CD4-positive, alpha-beta T cell treated with Interleukin-4 for 4 hours (primary cell): ENCODE data around the gene CD36.
A peak's percentile ranks its signal among the peaks of the same experiment; 100 is the strongest.
"Not testable (repeated sequence)": the region's sequence is repeated elsewhere in the genome, so short reads cannot be mapped to it uniquely, and the experiment has no call there.

Experiments
- DNase-seq: peaks from one replicate; pipeline ENCODE4 v3.0.0-alpha.2; 2020

CD36 gene

DNA sequence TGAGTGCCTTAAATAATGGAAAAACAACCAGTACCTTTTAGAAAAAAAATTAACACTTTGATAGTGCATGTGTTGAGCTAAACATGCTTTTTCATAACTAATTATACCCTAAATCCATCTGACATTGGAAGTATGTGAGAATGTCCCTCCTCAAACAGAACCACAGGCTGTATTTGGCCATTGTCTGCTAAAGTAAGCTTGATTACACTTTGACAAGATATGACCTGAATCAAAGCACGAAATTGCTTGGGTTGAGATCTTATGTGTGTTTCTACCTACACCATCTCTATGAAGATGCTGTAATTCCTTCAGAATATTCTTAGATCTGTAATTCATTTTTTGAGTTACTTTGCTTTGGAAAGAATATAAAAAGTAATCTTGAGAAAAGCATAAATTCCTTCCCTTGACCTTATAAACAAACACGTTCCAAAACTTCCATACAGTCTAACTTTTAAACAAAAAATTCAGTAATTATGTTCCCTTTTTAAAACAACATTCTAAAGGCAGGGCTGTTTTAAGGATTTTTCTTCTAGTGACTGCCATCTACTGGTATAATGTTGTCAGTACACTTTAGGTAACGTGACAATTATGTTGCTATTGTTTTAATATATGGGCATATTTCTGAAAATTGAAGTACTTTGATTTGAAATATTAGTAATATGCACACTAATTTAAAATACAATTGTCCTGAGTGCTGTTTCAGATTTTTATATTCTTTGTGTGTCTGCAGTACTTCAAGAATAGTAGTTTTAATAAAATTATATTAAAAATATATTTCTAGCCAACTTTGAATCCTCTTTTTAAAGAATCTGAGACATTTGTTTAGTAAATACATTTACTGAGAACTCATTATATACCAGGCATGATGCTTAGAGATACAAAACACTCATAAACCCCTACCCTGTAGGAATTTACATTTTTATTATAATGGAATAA, 20.9 kb downstream of the CD36 start:
- no peak for DNase-seq

DNA sequence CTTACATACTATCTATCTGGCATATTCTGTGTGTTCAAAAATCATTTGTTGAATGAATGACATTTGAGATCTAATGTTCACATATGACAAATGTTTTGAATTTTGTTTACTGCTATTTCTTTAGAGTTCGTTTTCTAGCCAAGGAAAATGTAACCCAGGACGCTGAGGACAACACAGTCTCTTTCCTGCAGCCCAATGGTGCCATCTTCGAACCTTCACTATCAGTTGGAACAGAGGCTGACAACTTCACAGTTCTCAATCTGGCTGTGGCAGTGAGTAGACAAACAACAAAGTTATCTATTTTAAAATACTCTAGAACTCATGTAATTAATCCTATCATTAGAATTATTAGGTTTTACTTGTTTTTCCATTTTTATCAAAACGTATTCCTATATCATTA, 22.5 kb downstream of the CD36 start:
- DNase-seq: no peak

DNA sequence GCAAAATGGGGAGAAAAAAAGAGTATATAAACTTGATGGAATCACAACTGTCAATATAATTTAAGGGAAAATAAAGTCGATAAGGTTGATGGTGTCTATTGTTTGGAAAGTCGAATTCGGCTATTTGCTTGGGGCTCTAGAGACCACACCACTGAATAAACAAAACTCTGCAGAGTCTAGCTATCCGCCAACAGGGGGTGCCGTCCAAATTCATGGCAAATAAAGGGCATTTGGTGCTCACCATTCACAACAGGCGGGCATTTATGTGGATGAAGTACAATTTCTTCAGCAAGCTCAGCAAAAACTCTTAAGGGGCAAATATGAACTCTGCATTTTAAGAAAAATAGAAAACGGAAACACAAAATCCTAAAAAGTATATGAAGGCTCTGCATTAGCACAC, 23.3 kb downstream of the CD36 start:
- DNase-seq: no peak

DNA sequence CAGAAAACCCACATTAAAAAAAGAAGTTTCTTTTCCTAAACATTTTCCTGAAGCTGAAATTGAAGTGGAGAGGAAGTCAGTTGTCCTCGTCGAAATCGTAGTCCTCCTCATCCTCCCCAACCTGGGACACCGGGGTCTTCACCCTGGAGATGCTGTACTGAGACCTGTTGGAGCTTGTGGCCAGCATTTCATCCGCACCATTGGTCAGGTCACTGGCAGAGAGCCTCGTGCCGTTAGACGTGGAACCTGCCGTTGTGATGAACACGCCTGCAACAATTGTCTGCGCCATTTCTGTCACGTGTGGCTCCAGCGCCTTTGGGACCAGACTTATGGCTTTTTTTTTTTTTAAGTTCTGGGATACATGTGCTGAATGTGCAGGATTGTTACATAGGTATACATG, 23.8 kb downstream of the CD36 start:
- no peak for DNase-seq

DNA sequence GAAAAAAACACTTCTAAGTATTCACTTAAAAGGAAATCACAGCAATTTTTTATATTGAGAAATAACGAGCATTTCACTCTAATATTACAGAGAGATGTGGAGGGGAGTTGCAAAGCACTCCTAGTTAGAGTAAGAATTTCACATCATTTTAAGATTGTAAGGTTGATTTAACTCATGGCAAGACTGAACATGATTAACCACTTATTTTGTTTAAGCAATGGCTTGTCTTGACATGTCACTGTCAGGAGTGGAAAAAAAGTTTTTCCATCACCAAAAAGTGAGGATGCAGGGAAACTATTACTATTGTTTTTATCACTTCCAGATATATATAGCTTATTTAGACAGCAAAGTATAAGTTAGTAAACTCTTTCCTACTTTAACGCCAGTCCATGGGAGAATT, 27.1 kb downstream of the CD36 start:
- no peak for DNase-seq

DNA sequence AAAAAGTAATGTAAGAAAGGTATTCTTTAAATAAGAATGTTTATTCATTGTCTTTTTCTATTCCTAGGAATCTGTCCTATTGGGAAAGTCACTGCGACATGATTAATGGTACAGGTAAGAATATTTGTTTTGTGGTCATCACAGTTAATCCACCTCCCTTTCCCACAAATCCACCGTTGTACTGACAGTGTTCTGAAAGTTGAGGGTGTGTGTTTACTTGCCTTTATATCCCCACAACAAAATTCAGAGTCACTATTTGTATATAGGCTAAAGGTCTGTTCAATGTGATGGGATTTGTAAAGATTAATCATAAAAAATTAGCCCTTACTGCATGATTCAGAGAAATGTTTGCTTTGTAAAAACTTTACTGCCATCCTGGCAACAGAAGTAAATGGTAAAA, 27.9 kb downstream of the CD36 start:
- no peak for DNase-seq

DNA sequence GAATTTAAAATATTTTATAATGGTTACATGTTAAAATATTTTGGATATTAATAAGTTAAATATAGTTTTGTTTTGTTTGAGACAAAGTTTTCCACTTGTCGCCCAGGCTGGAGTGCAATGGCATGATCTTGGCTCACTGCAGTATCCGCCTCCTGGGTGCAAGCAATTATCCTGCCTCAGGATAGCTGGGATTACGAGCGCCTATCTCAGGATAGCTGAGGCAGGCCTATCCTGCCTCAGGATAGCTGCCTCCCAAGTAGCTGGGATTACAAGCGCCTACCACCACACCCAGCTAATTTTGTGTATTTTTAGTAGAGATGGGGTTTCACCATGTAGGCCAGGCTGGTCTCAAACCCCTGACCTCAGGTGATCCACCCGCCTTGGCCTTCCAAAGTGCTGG, 30.9 kb downstream of the CD36 start:
- DNase-seq: not testable (repeated sequence)

DNA sequence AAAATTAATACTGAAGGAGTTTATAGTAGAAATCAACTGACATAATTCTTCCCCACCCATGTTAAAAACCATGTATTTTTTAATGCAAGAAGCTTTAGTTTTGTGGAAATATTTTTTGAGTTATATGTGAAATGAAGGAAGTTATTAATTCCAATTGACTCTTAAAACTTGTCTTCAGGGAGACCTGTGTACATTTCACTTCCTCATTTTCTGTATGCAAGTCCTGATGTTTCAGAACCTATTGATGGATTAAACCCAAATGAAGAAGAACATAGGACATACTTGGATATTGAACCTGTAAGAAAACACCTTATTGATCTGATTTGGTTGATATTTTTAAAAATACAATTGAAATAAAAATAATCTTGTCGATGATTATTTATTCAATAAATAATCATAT, 33.3 kb downstream of the CD36 start:
- DNase-seq: no peak

DNA sequence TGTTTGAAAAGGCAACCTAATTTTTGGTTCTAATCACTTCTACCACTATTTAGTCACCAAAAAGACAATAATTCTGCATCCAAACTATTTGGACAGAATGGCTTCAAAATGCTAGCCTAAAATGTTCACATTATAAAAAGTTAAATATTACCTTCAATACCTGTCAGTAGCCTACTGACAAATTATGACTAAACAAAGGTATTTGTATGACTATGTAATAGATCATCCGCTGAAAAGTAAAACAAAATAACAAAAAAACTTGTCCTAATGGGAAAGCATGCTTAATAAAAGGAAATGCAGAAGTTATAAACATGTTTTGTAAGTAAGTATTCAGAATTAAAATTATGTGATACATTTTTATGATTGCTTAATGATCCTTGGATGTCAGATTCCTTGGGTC, 36.6 kb downstream of the CD36 start:
- no peak for DNase-seq

DNA sequence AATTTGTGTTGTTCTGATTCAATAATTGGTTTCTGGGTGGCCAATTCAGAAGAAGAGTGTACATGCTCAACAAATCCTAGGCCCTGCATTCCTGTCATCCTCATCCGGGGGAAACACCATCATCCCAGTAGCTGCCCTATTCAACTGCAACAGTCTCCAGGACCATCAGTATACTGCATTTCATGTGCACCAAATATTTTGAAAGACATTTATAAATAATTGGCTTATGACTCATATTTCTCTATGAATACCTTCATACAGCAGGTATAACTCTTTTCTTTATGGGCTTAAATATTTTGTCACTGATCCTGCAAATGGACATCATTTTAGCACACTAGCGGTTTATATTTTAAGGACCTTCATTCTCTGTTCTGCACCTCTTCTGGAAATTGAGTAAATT, 38.0 kb downstream of the CD36 start:
- DNase-seq: no peak

DNA sequence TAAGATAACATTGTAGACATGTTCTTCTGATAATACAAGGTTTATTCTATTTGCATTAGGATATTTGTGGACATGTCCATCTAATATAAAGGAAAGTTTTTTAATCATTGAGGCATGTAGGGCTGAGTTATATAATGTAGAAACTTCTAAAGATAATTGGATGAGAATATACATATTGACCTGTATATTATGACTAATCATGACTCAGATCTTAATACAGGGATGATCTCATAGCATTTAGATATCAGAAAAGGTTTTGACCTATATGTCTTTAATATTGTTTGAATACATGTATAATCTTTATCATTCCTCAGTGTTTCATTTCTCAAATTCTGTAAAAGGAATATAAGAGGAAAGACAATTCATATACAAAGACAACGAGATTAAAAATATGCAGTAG, 39.2 kb downstream of the CD36 start:
- no peak for DNase-seq

DNA sequence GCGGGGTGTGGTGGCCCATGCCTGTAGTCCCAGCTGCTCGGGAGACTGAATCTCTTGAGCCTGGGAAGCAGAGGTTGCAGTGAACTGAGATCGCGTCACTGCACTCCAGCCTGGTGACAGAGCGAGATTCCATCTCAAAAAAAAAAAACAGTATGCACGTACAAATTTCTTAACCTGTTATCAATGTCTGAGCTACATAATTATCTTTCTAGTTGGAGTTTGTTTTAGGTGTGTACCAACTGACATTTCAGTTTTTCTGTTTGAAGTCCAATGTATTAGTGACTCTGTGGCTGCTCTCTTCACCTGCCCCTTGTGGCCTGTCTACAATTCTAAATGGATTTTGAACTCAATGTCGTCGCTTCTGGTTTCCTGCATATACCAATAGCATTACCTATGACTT, 40.3 kb downstream of the CD36 start:
- DNase-seq: no peak

DNA sequence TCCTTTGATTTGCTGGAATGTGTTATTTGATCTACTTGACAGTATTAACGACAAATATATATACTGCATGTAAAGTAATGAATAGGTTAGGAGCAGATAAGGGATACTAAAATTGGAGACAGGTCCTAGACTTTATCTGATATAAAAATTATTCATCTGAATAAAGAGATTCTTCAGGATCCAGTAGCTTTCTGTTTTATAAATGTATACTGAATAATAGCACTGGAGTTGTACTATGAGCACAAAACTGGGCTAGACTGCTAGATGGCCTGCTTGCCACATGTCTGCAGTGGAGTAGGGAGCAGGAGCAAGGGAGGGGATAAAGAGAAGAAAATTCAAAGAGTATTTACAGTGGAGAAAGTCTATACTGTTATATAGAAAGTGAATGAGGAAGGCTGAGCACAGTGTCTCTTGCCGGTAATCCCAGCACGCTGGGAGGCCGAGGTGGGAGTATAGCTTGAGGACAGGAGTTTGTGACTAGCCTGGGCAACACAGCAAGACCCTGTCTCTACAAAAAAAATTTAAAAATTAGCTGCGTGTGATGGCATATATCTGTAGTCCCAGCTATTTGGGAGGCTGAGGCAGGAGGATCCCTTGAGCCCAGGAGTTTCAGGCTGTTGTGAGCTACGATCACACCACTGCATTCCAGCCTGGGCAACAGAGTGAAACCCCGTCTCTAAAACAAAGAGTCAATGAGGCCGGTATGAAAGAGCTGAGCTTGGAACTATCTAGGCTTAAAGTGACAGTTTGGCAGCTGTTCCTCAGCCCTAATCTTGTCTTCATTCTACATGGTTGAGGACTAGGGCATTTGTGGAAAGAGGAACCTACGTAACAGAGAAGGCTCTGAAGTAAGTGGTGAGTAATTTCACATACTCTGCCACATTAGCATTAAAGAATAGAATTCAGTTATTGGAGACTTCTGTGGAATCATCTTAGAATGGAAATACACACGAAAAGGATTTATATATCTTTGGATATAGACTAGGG, 41.8 kb downstream of the CD36 start:
- no peak for DNase-seq

DNA sequence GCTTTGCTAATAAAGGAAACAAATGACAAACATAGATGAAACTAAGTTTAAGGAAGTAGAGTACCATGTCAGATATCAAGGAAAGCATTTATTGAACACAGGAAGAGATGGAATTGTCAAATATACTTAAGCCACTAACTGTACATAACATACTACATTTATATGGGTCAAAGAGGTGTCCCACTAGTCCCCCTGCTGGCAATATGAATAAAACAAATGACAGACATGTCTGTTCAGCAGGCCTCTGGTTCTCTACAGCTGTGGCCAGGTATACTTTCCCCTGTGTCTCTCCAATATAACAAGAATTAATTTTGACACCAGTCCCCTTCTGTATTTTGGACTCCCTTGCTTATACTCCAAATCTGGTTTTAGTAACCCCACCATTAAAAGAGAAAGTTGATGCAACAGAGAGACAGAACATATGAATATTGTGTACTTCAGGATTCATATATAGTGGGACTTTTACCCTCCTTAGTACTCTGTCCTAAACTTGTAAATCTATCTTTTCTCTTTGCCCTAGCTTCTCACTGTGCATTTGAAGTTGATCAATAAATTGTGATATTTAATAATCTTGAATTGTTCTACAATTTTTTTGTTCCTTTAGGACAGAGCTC, 42.9 kb downstream of the CD36 start:
- DNase-seq: no peak

DNA sequence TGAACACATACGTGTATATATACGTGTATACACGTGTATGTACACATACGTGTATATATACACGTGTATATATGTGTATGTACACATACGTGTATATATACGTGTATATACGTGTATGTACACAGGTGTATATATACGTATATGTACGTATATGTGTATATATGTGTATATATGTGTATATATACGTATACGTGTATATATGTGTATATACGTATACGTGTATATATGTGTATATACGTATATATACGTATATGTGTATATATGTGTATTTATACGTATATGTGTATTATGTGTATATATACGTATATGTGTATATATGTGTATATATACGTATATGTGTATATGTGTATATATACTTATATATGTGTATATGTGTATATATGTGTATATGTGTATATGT, 44.3 kb downstream of the CD36 start:
- no peak for DNase-seq

DNA sequence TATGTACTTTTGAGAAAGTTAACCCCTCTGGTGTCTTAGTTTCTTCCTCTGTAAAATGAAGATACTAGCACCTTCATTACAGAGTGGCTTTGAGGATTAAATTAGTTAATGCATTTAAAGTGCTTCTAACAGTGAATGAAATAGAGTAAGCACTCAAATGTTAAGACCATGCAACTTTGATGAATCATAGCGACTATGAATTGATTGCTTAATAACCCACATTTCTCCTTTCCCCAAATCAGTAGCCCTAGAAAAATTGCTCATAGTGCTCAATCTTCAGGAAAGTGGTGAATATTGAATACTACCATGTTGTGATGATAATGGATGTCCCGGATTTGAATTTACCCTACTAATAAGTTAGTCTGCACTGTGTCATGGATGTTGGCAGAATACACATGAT, 48.1 kb downstream of the CD36 start:
- DNase-seq: no peak

DNA sequence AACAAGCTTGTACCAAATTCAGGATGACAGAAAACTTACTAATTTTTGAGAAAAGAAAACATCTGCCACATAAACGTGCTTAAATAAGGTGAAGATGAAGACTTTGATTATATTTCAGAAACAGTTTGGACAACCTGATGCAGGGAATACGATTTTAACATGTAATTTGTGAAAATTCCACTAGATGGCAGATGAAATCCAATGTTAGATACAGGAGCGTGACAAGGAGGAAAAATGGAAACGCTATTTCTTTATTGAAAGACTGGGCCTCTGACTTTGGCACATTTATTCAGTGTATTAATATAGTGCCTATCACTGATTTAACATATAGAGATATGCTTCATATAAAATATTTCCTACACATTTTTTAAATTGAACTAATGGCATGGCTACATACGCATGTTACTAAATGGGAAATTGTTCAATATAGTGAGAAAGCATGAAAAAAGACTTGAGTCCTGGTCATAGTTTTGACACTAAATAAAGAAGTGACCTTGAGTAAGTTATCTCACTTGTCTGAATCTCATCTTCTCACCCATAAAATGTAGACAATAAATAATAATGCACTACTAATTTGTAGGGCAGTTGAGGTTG, 60.7 kb downstream of the CD36 start:
- peak; percentile 7 for DNase-seq

DNA sequence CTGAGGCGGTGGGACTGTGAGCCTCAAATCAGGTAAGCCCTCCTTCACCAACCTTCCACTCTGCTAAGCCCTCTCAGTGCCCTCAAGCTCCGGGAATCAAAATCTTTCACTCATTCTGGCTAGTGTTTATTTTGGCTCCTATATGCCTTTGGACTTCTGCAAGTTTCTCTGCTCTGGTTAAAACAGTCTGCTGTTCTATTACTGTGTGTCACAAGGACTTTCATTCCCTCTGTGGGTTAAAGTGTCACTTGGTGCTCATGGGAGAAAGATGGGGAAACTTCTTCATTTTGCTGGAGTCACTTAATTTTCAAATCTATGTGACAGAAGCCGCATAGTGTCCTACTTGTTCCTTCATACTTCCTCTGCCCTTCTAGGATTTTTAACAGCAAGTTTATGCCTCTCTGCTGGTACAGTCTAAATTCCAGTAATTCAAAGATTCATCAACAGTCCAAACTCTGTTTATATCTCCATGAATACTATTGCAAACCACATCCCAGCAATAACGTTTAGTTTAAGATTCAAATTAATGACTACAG, 61.3 kb downstream of the CD36 start:
- DNase-seq: no peak

DNA sequence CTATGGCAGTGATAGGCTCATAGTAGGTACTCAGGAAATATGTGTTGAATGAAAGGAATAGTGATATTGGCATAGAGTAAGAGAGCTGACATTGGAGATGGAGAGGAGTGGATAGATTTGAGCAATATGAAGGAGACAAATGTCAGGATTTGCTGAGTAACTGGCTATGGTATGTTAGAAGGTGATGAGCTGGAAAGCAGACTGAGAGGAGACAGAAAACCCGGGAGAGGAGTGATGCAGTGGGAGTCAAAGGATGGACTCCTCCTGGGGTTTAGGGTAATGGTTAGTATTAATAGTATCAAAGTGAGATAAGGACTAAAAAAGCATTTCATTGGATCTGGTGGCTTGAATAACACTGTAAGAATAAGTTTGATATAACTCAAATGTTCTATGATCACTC, 64.8 kb downstream of the CD36 start:
- DNase-seq: no peak

DNA sequence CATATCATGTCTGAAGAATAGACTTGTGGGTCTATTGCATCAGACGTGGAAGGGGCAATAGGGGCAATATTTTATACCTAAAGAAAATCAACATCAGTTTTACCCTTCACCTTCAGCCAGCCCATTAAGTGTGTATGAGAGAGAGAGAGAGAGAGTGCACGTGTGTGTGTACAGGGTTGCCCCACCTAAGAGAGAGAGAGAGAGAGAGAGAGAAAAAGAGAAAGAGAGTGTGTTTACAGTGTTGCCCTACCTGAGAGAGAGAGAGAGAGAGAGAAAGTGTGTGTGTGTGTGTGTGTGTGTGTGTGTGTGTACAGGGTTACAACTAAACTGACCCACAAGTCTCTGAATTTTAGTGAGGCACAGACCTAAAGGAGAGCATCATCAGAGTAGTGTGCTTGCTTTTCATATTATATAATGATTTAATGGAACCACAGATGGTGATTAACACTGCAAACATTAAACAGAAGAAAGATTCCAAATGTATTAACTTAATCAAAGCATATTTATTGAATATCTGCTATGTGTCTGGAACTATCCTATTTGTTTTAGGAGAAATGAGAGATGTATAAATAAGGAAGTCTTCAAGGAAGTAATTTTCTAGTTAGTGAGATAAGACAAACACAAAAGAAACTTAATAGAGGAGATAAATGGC, 66.8 kb downstream of the CD36 start:
- DNase-seq: no peak

DNA sequence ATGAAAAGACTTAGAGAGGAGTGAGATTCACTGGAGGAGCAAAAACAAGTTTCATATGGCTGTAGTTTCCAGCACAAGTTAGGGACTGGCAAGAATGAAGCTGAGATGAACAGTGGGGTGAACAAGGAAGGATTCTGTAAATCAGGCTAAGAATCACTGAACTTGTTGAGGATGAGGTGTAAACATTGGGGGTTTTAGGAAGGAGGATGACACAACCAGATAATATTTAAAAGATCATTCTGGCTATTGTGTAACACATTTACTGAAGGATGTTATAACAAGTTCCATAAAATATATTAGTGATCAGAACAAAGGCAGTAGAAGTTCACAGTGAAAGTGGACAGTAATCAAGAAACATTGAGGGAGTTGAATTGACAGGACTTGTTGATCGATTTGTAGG, 68.9 kb downstream of the CD36 start:
- no peak for DNase-seq

DNA sequence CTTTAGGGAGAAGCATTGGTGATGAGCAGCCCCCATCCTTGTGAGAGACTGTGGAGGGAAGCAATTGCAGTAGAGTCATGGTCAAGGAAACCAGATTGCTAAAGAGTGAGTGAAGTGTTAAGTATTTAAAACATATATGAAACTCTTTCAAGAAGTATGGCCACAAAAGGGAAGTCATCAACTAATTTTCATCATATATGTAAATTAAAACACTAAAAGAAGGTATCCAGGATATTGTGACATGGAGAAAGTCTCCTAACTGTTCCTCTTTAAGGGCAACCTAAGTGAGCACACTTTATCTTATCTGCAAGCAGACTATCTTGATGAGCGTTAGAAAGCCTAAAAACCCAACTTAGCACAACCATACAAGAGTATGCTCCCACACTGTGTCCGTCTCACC, 69.7 kb downstream of the CD36 start:
- no peak for DNase-seq
